HG03045 (cell line): Measurements from ENCODE around the gene TPP2.

ENCODE experiments used
- ATAC-seq: cut with Tn5 transposase; IDR thresholded peaks from one replicate; pipeline ENCODE4 v1.9.1; 2021; ENCODE audit warnings: mild to moderate bottlenecking, moderate library complexity; ENCODE audit not compliant: unreplicated experiment

The TPP2 gene

GRCh38 chr13:102721800-102722231, 125.0 kb downstream of the TPP2 start:
- ATAC-seq: no peak

GRCh38 chr13:102724923-102725322, 128.1 kb downstream of the TPP2 start:
- ATAC-seq: no peak

DNA sequence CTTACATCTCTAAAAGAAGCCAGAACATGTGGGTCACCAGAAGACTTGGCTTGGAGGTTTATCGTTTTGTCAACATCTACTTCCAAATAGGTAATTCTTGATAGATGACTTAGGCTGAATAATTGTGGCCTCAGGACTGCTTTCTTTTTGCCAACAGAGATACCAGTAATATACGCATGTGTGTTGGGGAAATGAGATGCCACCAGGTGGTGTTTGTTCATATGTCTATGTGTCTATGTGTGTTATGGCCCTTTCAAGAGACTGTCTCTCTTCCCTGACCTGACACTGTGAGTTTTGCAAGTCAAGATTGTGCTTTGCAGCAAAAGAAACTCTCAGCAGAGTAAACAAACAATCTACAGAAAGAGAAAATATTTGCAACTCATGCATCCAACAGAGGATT, 129.6 kb downstream of the TPP2 start:
- ATAC-seq: no peak
